Activated naive CD8-positive, alpha-beta T cell treated with anti-CD3 and anti-CD28 coated beads, Interleukin-2, amount 50 U/mL, for 16 hours (primary cell): Measurements from ENCODE around the gene ANKRD36C.
A peak's percentile ranks its signal among the peaks of the same experiment; 100 is the strongest.
"Not testable (repeated sequence)": the region's sequence is repeated elsewhere in the genome, so short reads cannot be mapped to it uniquely, and the experiment has no call there.

Experiments
- DNase-seq: peaks from one replicate; pipeline ENCODE4 v3.0.0-alpha.2; 2020; ENCODE audit warnings: low read depth, low spot score

ANKRD36C gene

GRCh38 chr2:96008051-96008450 is 16.4 kb upstream of the ANKRD36C start:
- not testable (repeated sequence) for DNase-seq

GRCh38 chr2:96006248-96006647 is 14.6 kb upstream of the ANKRD36C start:
- DNase-seq: not testable (repeated sequence)

- peak; percentile 17 for DNase-seq
These were observed 1.1 kb upstream of the ANKRD36C start for GRCh38 chr2:95992520-95993272.

GRCh38 chr2:95992102-95992501 is 478 bp upstream of the ANKRD36C start:
- not testable (repeated sequence) for DNase-seq

- not testable (repeated sequence) for DNase-seq
These were observed 740 bp downstream of the ANKRD36C start for GRCh38 chr2:95990884-95991283.

- not testable (repeated sequence) for DNase-seq
These were observed 40.0 kb downstream of the ANKRD36C start for GRCh38 chr2:95951662-95952061.

GRCh38 chr2:95948039-95948438 is 43.6 kb downstream of the ANKRD36C start:
- DNase-seq: not testable (repeated sequence)

- not testable (repeated sequence) for DNase-seq
These were observed 51.7 kb downstream of the ANKRD36C start for GRCh38 chr2:95939947-95940346.

GRCh38 chr2:95930740-95931139 is 60.9 kb downstream of the ANKRD36C start:
- DNase-seq: not testable (repeated sequence)

GRCh38 chr2:95917007-95917406 is 74.6 kb downstream of the ANKRD36C start:
- not testable (repeated sequence) for DNase-seq

GRCh38 chr2:95915131-95915530 is 76.5 kb downstream of the ANKRD36C start:
- not testable (repeated sequence) for DNase-seq

GRCh38 chr2:95911431-95911830 is 80.2 kb downstream of the ANKRD36C start:
- DNase-seq: not testable (repeated sequence)

- DNase-seq: not testable (repeated sequence)
These were observed 97.2 kb downstream of the ANKRD36C start for GRCh38 chr2:95894443-95894842.

GRCh38 chr2:95867929-95868328 is 123.7 kb downstream of the ANKRD36C start:
- DNase-seq: not testable (repeated sequence)

GRCh38 chr2:95867047-95867677 is 124.5 kb downstream of the ANKRD36C start:
- not testable (repeated sequence) for DNase-seq

- not testable (repeated sequence) for DNase-seq
These were observed 129.5 kb downstream of the ANKRD36C start for GRCh38 chr2:95862121-95862520.

GRCh38 chr2:95836151-95836550 is 155.5 kb downstream of the ANKRD36C start:
- DNase-seq: no peak

- not testable (repeated sequence) for DNase-seq
These were observed 157.3 kb downstream of the ANKRD36C start for GRCh38 chr2:95834077-95835013.

GRCh38 chr2:95824218-95824617 is 167.4 kb downstream of the ANKRD36C start:
- DNase-seq: not testable (repeated sequence)

- not testable (repeated sequence) for DNase-seq
These were observed 174.1 kb downstream of the ANKRD36C start for GRCh38 chr2:95817521-95817920.

GRCh38 chr2:95813311-95813710 is 178.3 kb downstream of the ANKRD36C start:
- not testable (repeated sequence) for DNase-seq

- no peak for DNase-seq
These were observed 191.7 kb downstream of the ANKRD36C start for GRCh38 chr2:95799892-95800291.
